GM19239 (cell line): Measurements from ENCODE around the gene ENAM.

Source experiments
- DNase-seq: peaks from one replicate; pipeline ENCODE4 v3.0.0; 2011; ENCODE audit warnings: low spot score; ENCODE audit not compliant: insufficient read length
- FAIRE-seq: peaks from 2 replicates; lab custom pipeline; 2011; peaks lifted over from hg19 to GRCh38; lab: Jason Lieb, UNC

The ENAM gene

DNA sequence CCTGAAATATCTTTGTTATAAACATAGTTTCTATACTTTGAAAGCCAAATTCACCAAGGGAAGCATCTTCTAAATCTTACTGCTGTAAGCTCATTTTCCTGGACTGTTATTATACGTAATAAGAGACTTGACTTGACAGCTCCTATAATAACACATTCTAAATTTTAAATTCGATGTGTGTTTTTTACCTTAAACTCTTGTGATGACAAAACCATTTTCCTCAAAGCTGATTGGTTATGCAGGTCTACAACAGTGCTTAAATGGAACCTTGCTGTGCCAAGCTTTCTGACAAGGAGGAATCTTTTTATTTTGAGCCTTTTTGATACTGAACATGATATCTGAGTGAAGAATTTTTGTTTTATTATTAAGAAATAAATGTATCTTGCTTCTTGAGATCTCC lies at the start of gene ENAM:
TSS of gene ENAM (plus strand) at position 301 of the 400 bp plus-strand sequence. CDS start 757 bp downstream, outside the sequence.
- DNase-seq (no peak), FAIRE-seq (no peak)

- DNase-seq, result no peak
- FAIRE-seq, result peak; percentile 21
These were observed 46.6 kb upstream of the ENAM start for GRCh38 chr4:70581980-70582379.

GRCh38 chr4:70583952-70584834 lies 44.4 kb upstream of the ENAM start:
- FAIRE-seq (peak; percentile 68), DNase-seq (no peak)

GRCh38 chr4:70586841-70587240 lies 41.7 kb upstream of the ENAM start:
- FAIRE-seq, result no peak
- DNase-seq, result no peak

GRCh38 chr4:70589785-70590184 lies 38.8 kb upstream of the ENAM start:
- no peak for DNase-seq
- FAIRE-seq, result peak; percentile 33

DNA sequence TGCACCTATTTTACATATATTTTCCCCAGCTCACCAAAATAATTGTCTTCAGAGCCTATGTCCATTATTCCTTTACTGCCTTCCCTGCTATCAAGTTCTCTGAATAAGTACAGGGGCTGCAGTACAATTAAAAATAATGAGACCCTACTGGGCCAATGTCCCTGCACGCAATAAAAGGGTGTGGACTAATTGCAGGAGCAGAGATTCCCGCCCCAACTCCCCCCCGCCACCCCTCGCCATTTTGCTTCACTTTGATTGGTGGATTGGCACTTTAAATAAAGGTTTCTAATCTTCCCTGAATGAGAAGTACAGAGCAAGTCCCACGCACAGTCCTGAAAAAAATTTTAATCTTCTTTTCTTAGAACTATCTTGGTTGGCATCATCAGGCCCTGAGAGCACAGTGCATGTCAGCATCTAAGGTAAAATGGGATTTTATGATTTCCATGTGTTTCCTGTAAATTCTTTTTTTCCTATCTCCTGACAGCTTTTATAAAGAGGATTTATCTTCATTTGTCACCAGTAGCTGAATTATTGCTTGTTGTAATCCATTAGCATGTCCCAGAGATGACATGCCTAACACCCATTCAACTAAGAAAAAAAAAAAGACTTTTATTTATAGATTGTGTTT lies 36.5 kb upstream of the ENAM start, which contains the start of gene AMBN:
TSS of gene AMBN (plus strand) at position 302 of the 628 bp plus-strand sequence. CDS start at position 405, 103 bp downstream.
- no peak for DNase-seq
- FAIRE-seq, result no peak

DNA sequence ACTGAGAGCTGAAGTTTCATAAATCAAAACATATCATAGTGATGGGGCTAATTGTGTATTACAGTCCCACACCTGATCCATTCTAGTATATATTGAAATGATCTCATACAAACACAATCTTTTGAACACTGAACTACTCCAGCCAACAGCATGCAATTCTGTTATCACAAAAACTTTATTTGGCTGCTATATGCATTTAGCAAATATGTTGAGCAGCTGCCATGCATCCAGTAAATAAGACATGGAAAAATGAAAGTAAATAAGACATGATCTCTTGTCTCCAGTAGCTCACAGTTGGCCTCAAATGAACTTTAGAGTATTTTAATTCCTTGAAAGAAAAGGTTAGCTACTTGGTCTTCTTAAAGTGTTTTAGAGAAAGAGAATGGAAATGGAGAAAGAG lies 34.3 kb upstream of the ENAM start:
- DNase-seq, result no peak
- no peak for FAIRE-seq

GRCh38 chr4:70600305-70600704 lies 28.2 kb upstream of the ENAM start:
- DNase-seq, result no peak
- no peak for FAIRE-seq

DNA sequence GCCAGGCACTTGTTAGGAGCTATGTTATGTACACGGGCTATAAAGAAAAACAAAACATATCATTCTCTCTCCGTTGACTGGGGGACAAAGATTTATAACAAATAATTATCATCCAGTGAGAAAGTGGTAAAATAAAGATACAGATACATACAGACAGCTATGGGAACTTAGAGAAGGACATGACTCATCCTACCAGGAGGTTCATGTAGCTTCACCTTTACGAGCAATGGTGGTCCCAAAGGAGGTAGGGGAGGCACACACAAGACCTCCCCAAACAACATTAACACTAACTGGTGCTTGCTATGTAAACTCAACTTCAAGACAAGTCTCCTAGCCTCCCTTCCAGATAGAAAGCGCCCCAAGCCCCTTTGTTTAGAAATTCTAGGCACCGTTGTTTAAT lies 27.6 kb upstream of the ENAM start:
- no peak for FAIRE-seq
- DNase-seq, result no peak

DNA sequence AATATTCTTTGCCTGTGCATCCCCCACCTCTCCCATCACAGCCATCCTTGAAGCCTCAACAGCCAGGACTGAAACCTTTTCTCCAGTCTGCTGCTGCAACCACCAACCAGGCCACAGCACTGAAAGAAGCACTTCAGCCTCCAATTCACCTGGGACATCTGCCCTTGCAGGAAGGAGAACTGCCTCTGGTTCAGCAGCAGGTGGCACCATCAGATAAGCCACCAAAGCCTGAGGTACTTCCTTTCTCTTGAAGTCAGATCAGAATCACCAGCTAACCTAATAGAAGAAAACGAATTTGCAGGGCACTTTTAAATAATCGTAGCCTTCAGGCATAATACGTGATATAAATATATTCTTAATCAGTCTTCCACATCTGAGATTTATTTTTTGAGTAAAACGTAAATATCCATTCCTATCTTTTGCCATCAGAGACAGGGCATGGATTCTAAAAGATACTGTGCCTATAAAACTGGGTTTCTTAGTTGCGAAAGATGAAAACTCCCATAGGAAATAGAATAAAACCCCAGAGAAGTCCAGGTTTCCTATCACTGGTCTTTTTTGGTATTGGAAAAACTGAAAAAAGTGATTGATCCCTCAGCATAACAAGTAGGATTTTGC lies 27.0 kb upstream of the ENAM start:
- DNase-seq, result peak; percentile 29
- peak; percentile 97 for FAIRE-seq

- no peak for DNase-seq
These were observed 24.7 kb upstream of the ENAM start for GRCh38 chr4:70603856-70604255.

GRCh38 chr4:70606459-70606858 lies 22.1 kb upstream of the ENAM start:
- no peak for FAIRE-seq
- no peak for DNase-seq

More at GRCh38 chr4:70603856-70604255, 24.7 kb upstream of the ENAM start:
- no peak for FAIRE-seq

DNA sequence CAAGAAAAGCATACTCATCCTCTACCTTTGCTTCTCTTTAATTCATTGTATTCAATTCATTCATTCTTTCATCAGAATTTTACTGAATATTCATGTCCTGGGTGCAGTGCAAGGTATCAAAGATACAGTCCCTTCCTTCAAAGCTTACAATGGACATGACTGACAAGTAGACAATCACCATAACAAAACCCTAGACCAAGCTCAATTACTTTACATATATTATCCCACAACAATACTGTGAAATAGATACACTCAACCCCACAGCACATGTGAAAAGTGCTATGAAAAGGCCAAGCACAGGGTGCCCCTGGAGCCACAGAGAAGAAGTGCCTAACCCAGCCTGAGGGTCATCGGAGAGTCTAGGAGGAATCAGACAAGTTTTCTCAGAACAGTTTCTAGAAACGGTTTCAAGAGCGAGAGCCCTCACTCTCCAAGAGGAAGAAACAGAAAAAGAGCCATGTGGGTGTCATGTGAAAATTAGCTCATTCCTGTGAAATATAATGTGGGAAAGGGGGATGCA lies 21.1 kb upstream of the ENAM start:
- FAIRE-seq, result no peak
- DNase-seq, result no peak

- DNase-seq (no peak), FAIRE-seq (no peak)
These were observed 20.2 kb upstream of the ENAM start for GRCh38 chr4:70608324-70608723.

DNA sequence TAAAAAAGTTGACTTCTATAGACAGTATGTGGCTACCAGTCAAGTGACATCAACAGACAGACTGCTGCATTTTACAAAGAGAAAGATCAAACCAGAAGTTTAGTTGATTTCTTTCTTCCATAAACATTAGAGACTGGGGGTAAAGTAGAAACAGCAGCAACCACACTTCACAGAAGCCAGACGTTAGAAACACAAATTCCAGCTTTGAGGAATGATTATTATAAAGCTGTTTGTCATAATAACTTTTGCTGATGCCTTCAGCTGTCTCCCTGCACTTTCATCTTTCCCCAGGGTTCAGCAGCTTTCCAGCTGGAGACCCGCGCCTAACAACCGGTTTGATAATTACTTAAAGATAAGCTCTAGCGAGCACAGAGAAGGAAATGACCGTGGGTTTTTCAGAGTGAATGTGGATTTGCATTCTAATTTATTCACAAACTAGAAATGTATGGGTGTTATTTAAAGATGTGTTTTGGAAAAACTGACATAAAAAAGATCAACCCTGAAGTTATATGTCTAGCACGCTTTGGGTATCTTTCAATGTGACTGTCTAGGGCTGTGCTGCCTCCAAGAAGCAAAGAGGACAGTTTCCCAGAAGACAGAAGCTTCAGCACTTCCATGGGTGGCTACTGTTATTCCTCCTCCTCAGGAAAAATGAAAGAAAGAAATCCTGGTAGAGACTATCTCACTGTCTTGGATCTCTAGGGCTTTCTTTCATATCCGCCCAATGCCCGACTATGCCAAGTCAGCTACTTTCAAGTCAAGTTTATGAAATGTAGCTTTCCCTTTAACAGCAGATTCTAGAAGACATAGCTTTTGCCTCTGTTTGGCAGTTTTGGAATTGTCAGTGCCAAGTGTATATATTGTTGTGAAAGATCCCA lies 15.0 kb upstream of the ENAM start:
- no peak for DNase-seq
- FAIRE-seq, result peak; percentile 90

GRCh38 chr4:70614184-70614555 lies 14.4 kb upstream of the ENAM start:
- no peak for DNase-seq
- no peak for FAIRE-seq

GRCh38 chr4:70619288-70619687 lies 9.3 kb upstream of the ENAM start:
- DNase-seq (no peak), FAIRE-seq (no peak)

GRCh38 chr4:70619778-70620177 lies 8.8 kb upstream of the ENAM start:
- DNase-seq (no peak), FAIRE-seq (peak; percentile 63)

DNA sequence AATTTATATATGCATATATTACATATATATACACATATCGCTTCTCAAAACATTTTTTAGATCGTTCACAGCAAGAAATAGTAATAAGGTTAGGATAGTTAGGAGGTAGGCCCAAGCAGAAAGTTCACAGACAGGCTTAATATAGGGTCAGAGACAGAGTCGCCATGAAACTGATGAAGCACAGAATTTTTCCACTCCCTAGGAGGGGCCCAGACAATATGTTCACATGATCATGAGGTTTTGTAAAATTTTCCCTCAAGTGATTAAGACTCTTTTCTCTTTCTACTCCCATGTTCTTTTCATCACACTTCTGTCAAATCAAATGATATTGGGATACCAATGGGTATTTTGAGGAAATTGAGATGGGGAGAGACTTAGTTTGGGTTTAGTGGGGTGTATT lies 5.2 kb upstream of the ENAM start:
- FAIRE-seq (no peak), DNase-seq (no peak)

DNA sequence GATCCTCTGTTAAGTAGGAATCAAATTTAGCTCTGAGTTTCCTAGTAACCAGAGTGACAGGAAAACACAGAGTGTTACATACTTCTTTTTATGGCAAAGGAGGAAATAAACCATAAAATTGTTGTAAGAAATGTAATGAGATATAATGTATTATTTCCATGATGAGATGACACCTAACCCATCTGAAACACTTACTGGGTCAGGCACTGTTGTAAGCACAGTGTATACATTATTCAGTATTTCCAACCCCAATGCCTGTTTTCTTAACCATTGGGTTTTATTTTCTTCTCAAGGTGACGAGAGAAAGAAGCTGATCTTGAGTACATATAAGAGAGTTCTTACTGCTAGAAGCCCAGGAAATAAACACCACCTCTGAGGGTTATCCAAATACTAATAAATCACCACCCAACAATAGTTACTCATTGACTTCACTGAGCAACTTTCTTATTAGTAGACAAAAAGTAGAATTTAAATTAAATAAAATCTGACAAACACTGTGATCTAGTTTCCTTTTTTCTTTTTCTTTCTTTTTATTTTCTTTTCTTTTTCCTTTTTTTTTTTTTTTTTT lies 4.2 kb upstream of the ENAM start:
- no peak for FAIRE-seq

More for the DNA sequence above, 4.2 kb upstream of the ENAM start:
- no peak for DNase-seq
